ENCODE results near the gene MRPL43. TPM values are rescaled to one million over a fixed set of nuclear protein-coding genes. Genes with fewer than 3 reads are reported as not detected.

MRPL43 gene
- total and polyA plus RNA-seq, 2 donors (not counting 1 experiment from before 2014, with no cell fraction given) = 61.4 to 62.1 TPM

GRCh38 chr10:100997360-100998182 lies 10.3 kb upstream of the MRPL43 start:
- H3K4me3 ChIP-seq (replicated peaks in 1 of 4; ENCODE audit: control extremely low read depth in 1 of 4, insufficient read depth in 1 of 4, low read depth in 3 of 4, low read length in 4 of 4) = peak overlapping the region; percentile 73 to 98 (median 84)
- TF ChIP-seq EZH2 (IDR thresholded peaks at IDR 0.05; ENCODE audit: low read length, missing control alignments) = no peak
- TF ChIP-seq CTCF (conservative IDR thresholded peaks at IDR 0.05 in 1 of 2, IDR thresholded peaks at IDR 0.05 in 1 of 2; ENCODE audit: low read depth in 1 of 2, low read length in 2 of 2) = peak; percentile 73 to 81
- peaks cover 10% of the 10 kb centered on the region for H3K36me3 ChIP-seq (ENCODE audit: control insufficient read depth, insufficient read depth, low read length)
- H3K9me3 ChIP-seq (ENCODE audit: control insufficient read depth, insufficient read depth, low read depth, low read length) = no peaks in the 10 kb centered on the region
- peak overlapping the region; percentile 95 for H3K9ac ChIP-seq (ENCODE audit: insufficient read depth, low read length)
- H3K27me3 ChIP-seq (ENCODE audit: control insufficient read depth, insufficient read depth, low read length) = no peaks in the 10 kb centered on the region
- no peaks in the 10 kb centered on the region for H4K20me1 ChIP-seq (ENCODE audit: control insufficient read depth, extremely low read depth, insufficient read depth, low read length)
- peak overlapping the region; percentile 96 for H3K27ac ChIP-seq (ENCODE audit: insufficient read depth, low read length)
- H3K79me2 ChIP-seq (ENCODE audit: control insufficient read depth, insufficient read depth, low read length) = peaks cover 27% of the 10 kb centered on the region
- DNase-seq (ENCODE audit: low read depth in 2 of 2) = peak; percentile 57 to 80
- peak overlapping the region; percentile 99 for H3K4me2 ChIP-seq (ENCODE audit: extremely low read depth, insufficient read depth, low read length)
- H2AFZ ChIP-seq (ENCODE audit: low read length) = peak overlapping the region; percentile 60
- peaks cover 26% of the 10 kb centered on the region for H3K4me1 ChIP-seq (ENCODE audit: control insufficient read depth, extremely low read depth, insufficient read depth, low read length)

- Histone ChIP-seq H3K4me2 (ENCODE audit: extremely low read depth, insufficient read depth, low read length) (peak overlapping the region; percentile 99), H3K27me3 (ENCODE audit: control insufficient read depth, insufficient read depth, low read length) (no peaks in the 10 kb centered on the region), H3K9ac (ENCODE audit: insufficient read depth, low read length) (peak overlapping the region; percentile 95), H4K20me1 (ENCODE audit: control insufficient read depth, extremely low read depth, insufficient read depth, low read length) (no peaks in the 10 kb centered on the region), H2AFZ (ENCODE audit: low read length) (peak overlapping the region; percentile 60), H3K36me3 (ENCODE audit: control insufficient read depth, insufficient read depth, low read length) (peaks cover 6% of the 10 kb centered on the region), H3K4me3 (replicated peaks in 1 of 4; ENCODE audit: control extremely low read depth in 1 of 4, insufficient read depth in 1 of 4, low read depth in 3 of 4, low read length in 4 of 4) (peak overlapping the region; percentile 73 to 98 (median 84)), H3K9me3 (ENCODE audit: control insufficient read depth, insufficient read depth, low read depth, low read length) (no peaks in the 10 kb centered on the region), H3K4me1 (ENCODE audit: control insufficient read depth, extremely low read depth, insufficient read depth, low read length) (peaks cover 19% of the 10 kb centered on the region), H3K79me2 (ENCODE audit: control insufficient read depth, insufficient read depth, low read length) (peaks cover 19% of the 10 kb centered on the region), H3K27ac (ENCODE audit: insufficient read depth, low read length) (peak overlapping the region; percentile 96)
- TF ChIP-seq EZH2 (IDR thresholded peaks at IDR 0.05; ENCODE audit: low read length, missing control alignments) (no peak), CTCF (conservative IDR thresholded peaks at IDR 0.05 in 1 of 2, IDR thresholded peaks at IDR 0.05 in 1 of 2; ENCODE audit: low read depth in 1 of 2, low read length in 2 of 2) (no peak)
- DNase-seq (ENCODE audit: low read depth in 2 of 2) = no peak
These were observed 9.5 kb upstream of the MRPL43 start for GRCh38 chr10:100996678-100997359.

GRCh38 chr10:100995181-100995580 lies 7.9 kb upstream of the MRPL43 start:
- Histone ChIP-seq H3K27me3 (ENCODE audit: control insufficient read depth, insufficient read depth, low read length) (no peaks in the 10 kb centered on the region), H2AFZ (ENCODE audit: low read length) (no peak overlapping the region), H3K36me3 (ENCODE audit: control insufficient read depth, insufficient read depth, low read length) (peaks cover 12% of the 10 kb centered on the region), H3K9ac (ENCODE audit: insufficient read depth, low read length) (no peak overlapping the region), H3K79me2 (ENCODE audit: control insufficient read depth, insufficient read depth, low read length) (peaks cover 8% of the 10 kb centered on the region), H3K27ac (ENCODE audit: insufficient read depth, low read length) (no peak overlapping the region), H3K4me1 (ENCODE audit: control insufficient read depth, extremely low read depth, insufficient read depth, low read length) (peaks cover 10% of the 10 kb centered on the region), H4K20me1 (ENCODE audit: control insufficient read depth, extremely low read depth, insufficient read depth, low read length) (no peaks in the 10 kb centered on the region), H3K4me2 (ENCODE audit: extremely low read depth, insufficient read depth, low read length) (no peak overlapping the region), H3K9me3 (ENCODE audit: control insufficient read depth, insufficient read depth, low read depth, low read length) (no peaks in the 10 kb centered on the region), H3K4me3 (replicated peaks in 1 of 4; ENCODE audit: control extremely low read depth in 1 of 4, insufficient read depth in 1 of 4, low read depth in 3 of 4, low read length in 4 of 4) (no peak overlapping the region)
- TF ChIP-seq EZH2 (IDR thresholded peaks at IDR 0.05; ENCODE audit: low read length, missing control alignments) = no peak
- no peak for TF ChIP-seq CTCF (conservative IDR thresholded peaks at IDR 0.05 in 1 of 2, IDR thresholded peaks at IDR 0.05 in 1 of 2; ENCODE audit: low read depth in 1 of 2, low read length in 2 of 2)
- DNase-seq (ENCODE audit: low read depth in 2 of 2) = no peak

Measured in fibroblast of lung (primary cell).